Liver (tissue), 3 donors: ENCODE measurements around the gene NPIPB8.

Source experiments
- CTCF ChIP-seq: fragments of 150-350 bp; IDR thresholded peaks from 2 replicates; pipeline ENCODE4 v1.5.1; 2017; ENCODE audit warnings: improper control_type of control experiment, low read depth, low read length; ENCODE audit not compliant: missing input control
- FOXA1 ChIP-seq: IDR thresholded peaks from 2 replicates; pipeline ENCODE4 v1.6.1; 2016; ENCODE audit warnings: antibody characterized with exemption
- GABPA ChIP-seq, 2 donors: IDR thresholded peaks in 1 of 2; conservative IDR thresholded peaks in 1 of 2; 2 replicates each; pipeline ENCODE4 v1.6.1; 2016; ENCODE audit warnings: antibody characterized with exemption in 2 of 2, mild to moderate bottlenecking in 1 of 2, moderate library complexity in 1 of 2
- JUND ChIP-seq, 2 donors: IDR thresholded peaks; 2 replicates each; pipeline ENCODE4 v1.6.1; 2016; ENCODE audit warnings: antibody characterized with exemption in 2 of 2
- MAX ChIP-seq: IDR thresholded peaks from 2 replicates; pipeline ENCODE4 v1.6.1; 2016; ENCODE audit warnings: antibody characterized with exemption
- NR2F2 ChIP-seq: IDR thresholded peaks from 2 replicates; pipeline ENCODE4 v1.6.1; 2016; ENCODE audit warnings: antibody characterized with exemption
- REST ChIP-seq: IDR thresholded peaks from 2 replicates; pipeline ENCODE4 v1.6.1; 2016; ENCODE audit warnings: antibody characterized with exemption, mild to moderate bottlenecking
- TAF1 ChIP-seq: conservative IDR thresholded peaks from 2 replicates; pipeline ENCODE4 v1.6.1; 2016; ENCODE audit warnings: antibody characterized with exemption, mild to moderate bottlenecking
- ZBTB33 ChIP-seq: IDR thresholded peaks from 2 replicates; pipeline ENCODE4 v1.6.1; 2016; ENCODE audit warnings: antibody characterized with exemption
- donor health status: healthy.
- donor health status: healthy.

GRCh38 chr16:28617874-28618273, 20.0 kb upstream of the NPIPB8 start:
- TF ChIP-seq CTCF: no peak
- no peak for TF ChIP-seq NR2F2
- TF ChIP-seq REST: no peak
- TF ChIP-seq GABPA (IDR thresholded peaks at IDR 0.05 in 1 of 2, conservative IDR thresholded peaks at IDR 0.05 in 1 of 2): no peak
- TF ChIP-seq FOXA1: no peak
- no peak for TF ChIP-seq MAX
- TF ChIP-seq JUND (IDR thresholded peaks at IDR 0.05): no peak
- TF ChIP-seq TAF1: no peak
- no peak for TF ChIP-seq ZBTB33
